DND-41 (cell line): ENCODE measurements around the gene FAS.

Experiments
- CTCF ChIP-seq: IDR thresholded peaks from 2 replicates; pipeline ENCODE4 v1.5.1; 2012; ENCODE audit warnings: borderline replicate concordance, low read length, moderate library complexity, mild to moderate bottlenecking; ENCODE audit not compliant: poor library complexity, severe bottlenecking; ENCODE audit errors: extremely low read depth
- EZH2 ChIP-seq: IDR thresholded peaks from 3 replicates; pipeline ENCODE4 v1.6.1; 2012; ENCODE audit warnings: borderline replicate concordance, low read depth, mild to moderate bottlenecking, moderate library complexity, low read length, inconsistent platforms; ENCODE audit not compliant: severe bottlenecking

GRCh38 chr10:88946200-88946599 is 44.4 kb upstream of the FAS start:
- TF ChIP-seq CTCF (no peak), EZH2 (no peak)
